ENCODE measurements around the gene TGFBR3. TPM values are rescaled to one million over a fixed set of nuclear protein-coding genes. Genes with fewer than 3 reads are reported as not detected.

Gene TGFBR3
- total and polyA plus RNA-seq, 4 experiments from 2014 or later = 34.5 to 47.3 (median 42.3) TPM

DNA sequence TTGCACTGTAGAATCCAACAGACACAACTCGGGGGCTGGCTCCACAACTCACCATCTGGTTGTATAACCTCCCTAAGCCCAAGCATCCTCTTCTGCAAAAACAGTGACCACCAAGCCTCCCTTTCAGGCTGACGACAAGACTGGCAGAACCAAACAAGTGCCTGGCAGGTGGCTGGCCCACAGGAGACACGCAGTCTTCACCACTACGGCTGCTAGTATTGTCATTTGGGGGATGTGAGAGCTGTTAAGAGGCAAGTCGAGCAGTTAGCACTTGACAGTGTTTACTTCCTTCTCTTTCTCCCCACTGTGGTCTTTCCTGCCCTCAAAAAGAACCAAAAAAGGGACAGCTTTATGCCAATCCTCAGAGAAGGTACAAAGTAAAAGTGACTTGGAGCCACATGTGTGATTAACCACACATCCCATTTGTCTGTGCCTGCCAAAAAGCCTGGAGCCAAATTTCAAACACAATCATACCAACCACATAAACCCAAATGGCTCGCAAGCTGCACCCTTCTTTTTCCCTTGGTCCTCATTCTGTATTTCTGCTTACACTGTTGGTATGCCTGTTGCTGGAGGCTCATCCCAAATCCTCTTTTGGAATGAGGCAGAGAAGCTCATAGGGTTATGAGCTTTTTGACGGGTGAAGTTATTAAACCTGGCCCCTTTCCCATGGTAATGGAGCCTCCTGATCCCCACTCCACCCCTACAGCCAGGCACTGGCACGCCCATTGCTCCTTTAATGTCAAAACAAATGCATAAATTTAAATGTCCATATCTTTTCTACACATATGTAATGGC, 94.1 kb downstream of the TGFBR3 start:
- Histone ChIP-seq H3K4me1 (ENCODE audit: insufficient read depth, low read length) (peaks cover 30% of the 10 kb centered on the region), H3K27me3 (ENCODE audit: insufficient read depth, low read length) (no peaks in the 10 kb centered on the region), H3K27ac (ENCODE audit: low read depth, low read length) (no peak overlapping the region), H3K9me3 (ENCODE audit: control insufficient read depth in 1 of 2, low read length in 2 of 2) (no peaks in the 10 kb centered on the region), H3K36me3 (ENCODE audit: insufficient read depth, low read length) (peaks cover 9% of the 10 kb centered on the region), H3K4me3 (ENCODE audit: low read length in 2 of 2) (no peak overlapping the region)
- peaks cover 31 to 50% (median 36%) of the 10 kb centered on the region in 4 donors for H3K4me1 Mint-ChIP-seq
- peaks cover 36 to 38% of the 10 kb centered on the region in 2 donors for H3K36me3 Mint-ChIP-seq
- no peaks in the 10 kb centered on the region for H3K27me3 Mint-ChIP-seq
- ChIA-PET POLR2A (ENCODE audit: partially characterized antibody) (interaction anchor here (1.0 to 3.1 kb wide), 2 partner anchors 12 to 28 kb away, joined by 3 to 22 read pairs; no protein-coding TSS in a partner anchor), CTCF (ENCODE audit: partially characterized antibody) (interaction anchor here (1.0 to 2.2 kb wide), 9 partner anchors 11 to 279 kb away, joined by 3 to 16 read pairs (median 5); no protein-coding TSS in a partner anchor)
- no peaks in the 10 kb centered on the region for H3K9me3 Mint-ChIP-seq
- H3K27ac Mint-ChIP-seq = peak overlapping the region in 5 of 7 donors; percentile 5 to 79 (median 18)
- H3K4me3 Mint-ChIP-seq = peak overlapping the region in 5 of 8 donors; percentile 10 to 61 (median 26)
- peak in 3 of 5 donors; percentile 29 to 35 (median 35) for DNase-seq
- intact Hi-C loops (cut with micrococcal nuclease) = loop anchor here (1.0 to 2.0 kb wide), 2 partner anchors 12 to 135 kb away; no protein-coding TSS in a partner anchor

DNA sequence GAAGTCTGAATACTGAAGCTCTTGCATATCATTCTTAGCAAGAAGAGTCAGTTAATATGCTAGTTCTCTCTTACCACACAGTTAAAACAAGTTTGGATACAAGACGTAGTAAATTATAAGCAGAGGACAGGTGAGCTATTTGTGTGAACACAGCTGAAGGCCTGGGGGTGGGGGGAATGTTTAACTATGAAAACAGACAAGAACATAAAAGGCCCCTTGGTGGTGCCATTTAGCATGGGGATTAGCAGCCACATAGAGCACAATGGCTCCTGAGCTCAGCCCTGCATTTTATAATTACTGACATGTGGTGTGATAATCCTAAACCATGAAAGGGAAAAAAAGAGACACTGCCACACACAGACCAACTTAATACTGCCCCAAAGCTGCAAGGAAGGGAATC, 94.8 kb downstream of the TGFBR3 start:
- Mint-ChIP-seq H3K27me3 (no peaks in the 10 kb centered on the region), H3K36me3 (peaks cover 33 to 35% of the 10 kb centered on the region in 2 donors), H3K4me3 (peak overlapping the region in 2 of 8 donors; percentile 47 to 56), H3K9me3 (no peaks in the 10 kb centered on the region), H3K27ac (peak overlapping the region in 3 of 7 donors; percentile 33 to 79 (median 50)), H3K4me1 (peaks cover 32 to 50% (median 37%) of the 10 kb centered on the region in 4 donors)
- Histone ChIP-seq H3K4me1 (ENCODE audit: insufficient read depth, low read length) (peaks cover 30% of the 10 kb centered on the region), H3K4me3 (ENCODE audit: low read length in 2 of 2) (no peak overlapping the region), H3K27me3 (ENCODE audit: insufficient read depth, low read length) (no peaks in the 10 kb centered on the region), H3K36me3 (ENCODE audit: insufficient read depth, low read length) (peaks cover 6% of the 10 kb centered on the region), H3K9me3 (ENCODE audit: control insufficient read depth in 1 of 2, low read length in 2 of 2) (no peaks in the 10 kb centered on the region), H3K27ac (ENCODE audit: low read depth, low read length) (no peak overlapping the region)
- DNase-seq = no peak
- POLR2A ChIA-PET (ENCODE audit: partially characterized antibody) = interaction anchor here (0.9 to 3.1 kb wide), 3 partner anchors 13 to 93 kb away, joined by 3 to 22 read pairs (median 3); no protein-coding TSS in a partner anchor
- CTCF ChIA-PET (ENCODE audit: partially characterized antibody) = interaction anchor here (1.0 to 2.2 kb wide), 10 partner anchors 10 to 278 kb away, joined by 3 to 16 read pairs (median 5); no protein-coding TSS in a partner anchor
- intact Hi-C loops (cut with micrococcal nuclease) = loop anchor here (2.0 kb wide), 1 partner anchor 136 kb away; no protein-coding TSS in a partner anchor

DNA sequence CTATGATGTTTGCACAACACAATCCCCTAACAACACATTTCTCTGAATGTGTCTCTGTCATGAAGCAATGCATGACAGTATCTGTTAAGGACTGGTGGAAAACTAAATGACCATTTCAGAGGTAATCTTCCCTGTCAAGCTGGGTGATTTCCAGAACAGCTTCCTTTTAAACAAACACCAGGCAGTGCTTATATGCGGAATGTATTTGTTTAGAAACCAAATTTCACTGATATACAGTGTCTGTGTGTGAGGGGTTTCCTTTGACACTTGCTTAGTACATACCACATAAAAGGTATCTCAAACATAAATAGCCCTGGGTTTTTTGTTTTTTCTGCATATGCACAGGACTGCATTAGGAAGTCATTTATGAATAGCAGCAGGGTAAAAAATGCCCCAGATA, 95.6 kb downstream of the TGFBR3 start:
- Mint-ChIP-seq H3K4me3 (peak overlapping the region in 2 of 8 donors; percentile 3 to 47), H3K9me3 (no peaks in the 10 kb centered on the region), H3K27ac (peak overlapping the region in 3 of 7 donors; percentile 25 to 80 (median 55)), H3K27me3 (no peaks in the 10 kb centered on the region), H3K36me3 (peaks cover 28 to 30% of the 10 kb centered on the region in 2 donors), H3K4me1 (peaks cover 31 to 50% (median 38%) of the 10 kb centered on the region in 4 donors)
- no peaks in the 10 kb centered on the region for H3K9me3 ChIP-seq (ENCODE audit: control insufficient read depth in 1 of 2, low read length in 2 of 2)
- CTCF ChIA-PET (ENCODE audit: partially characterized antibody) = interaction anchor here (1.1 to 2.2 kb wide), 8 partner anchors 9 to 278 kb away, joined by 3 to 16 read pairs (median 6); no protein-coding TSS in a partner anchor
- no peak overlapping the region for H3K27ac ChIP-seq (ENCODE audit: low read depth, low read length)
- H3K36me3 ChIP-seq (ENCODE audit: insufficient read depth, low read length) = no peaks in the 10 kb centered on the region
- POLR2A ChIA-PET (ENCODE audit: partially characterized antibody) = interaction anchor here (0.9 to 3.1 kb wide), 2 partner anchors 14 to 92 kb away, joined by 3 to 22 read pairs; no protein-coding TSS in a partner anchor
- H3K4me1 ChIP-seq (ENCODE audit: insufficient read depth, low read length) = peaks cover 30% of the 10 kb centered on the region
- H3K27me3 ChIP-seq (ENCODE audit: insufficient read depth, low read length) = no peaks in the 10 kb centered on the region
- no peak for DNase-seq
- intact Hi-C loops (cut with micrococcal nuclease) = loop anchor here (2.0 kb wide), 1 partner anchor 136 kb away; no protein-coding TSS in a partner anchor
- no peak overlapping the region for H3K4me3 ChIP-seq (ENCODE audit: low read length in 2 of 2)

DNA sequence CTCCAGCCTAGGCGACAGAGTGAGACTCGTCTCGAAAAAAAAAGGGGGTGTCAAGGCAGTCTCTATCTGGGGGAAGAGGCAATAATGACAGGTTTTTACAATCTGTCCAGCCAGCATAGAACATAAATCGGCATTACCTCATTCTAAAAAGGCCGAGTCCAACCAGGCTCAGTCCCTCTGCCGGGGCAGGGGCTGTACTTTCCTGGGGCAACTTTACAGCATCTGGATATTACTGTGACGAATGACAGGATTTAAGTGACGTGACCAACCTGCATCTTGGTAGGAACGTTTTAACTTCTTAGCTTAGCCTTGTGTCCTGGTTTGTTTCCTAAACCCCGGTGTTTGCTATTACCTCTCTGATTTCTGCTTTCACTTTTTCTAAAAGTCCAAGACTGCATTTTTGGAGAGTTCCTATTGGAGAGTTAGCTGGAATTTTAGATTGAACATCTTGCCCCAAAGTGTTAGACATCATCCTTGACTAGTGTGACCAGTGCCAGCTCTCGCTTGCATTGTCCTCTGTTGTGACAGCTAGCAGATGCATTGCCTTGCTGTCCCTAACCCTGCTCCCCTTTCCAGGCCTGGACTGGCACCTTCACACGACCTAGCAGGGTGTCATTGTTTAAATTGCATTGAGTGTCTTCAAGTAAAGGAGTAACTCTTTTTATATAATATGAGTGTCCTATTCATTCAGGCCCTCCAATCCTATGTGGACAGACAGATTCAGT, 96.5 kb downstream of the TGFBR3 start:
- no peak overlapping the region for H3K4me3 ChIP-seq (ENCODE audit: low read length in 2 of 2)
- no peaks in the 10 kb centered on the region for H3K9me3 ChIP-seq (ENCODE audit: control insufficient read depth in 1 of 2, low read length in 2 of 2)
- no peak for DNase-seq
- H3K4me1 ChIP-seq (ENCODE audit: insufficient read depth, low read length) = peaks cover 30% of the 10 kb centered on the region
- intact Hi-C loops (cut with micrococcal nuclease) = no loop called here
- ChIA-PET POLR2A (ENCODE audit: partially characterized antibody) (interaction anchor here (3.1 kb wide), 1 partner anchor 15 kb away, joined by 22 read pairs; no protein-coding TSS in a partner anchor), CTCF (ENCODE audit: partially characterized antibody) (interaction anchor here (1.5 kb wide), 1 partner anchor 12 kb away, joined by 4 read pairs; no protein-coding TSS in a partner anchor)
- Mint-ChIP-seq H3K27ac (peak overlapping the region in 2 of 7 donors; percentile 6 to 37), H3K36me3 (peaks cover 18 to 24% of the 10 kb centered on the region in 2 donors), H3K9me3 (no peaks in the 10 kb centered on the region), H3K4me1 (peaks cover 35 to 44% (median 40%) of the 10 kb centered on the region in 4 donors), H3K27me3 (no peaks in the 10 kb centered on the region), H3K4me3 (peak overlapping the region in 2 of 8 donors; percentile 1 to 28)
- no peaks in the 10 kb centered on the region for H3K36me3 ChIP-seq (ENCODE audit: insufficient read depth, low read length)
- no peaks in the 10 kb centered on the region for H3K27me3 ChIP-seq (ENCODE audit: insufficient read depth, low read length)
- H3K27ac ChIP-seq (ENCODE audit: low read depth, low read length) = no peak overlapping the region

DNA sequence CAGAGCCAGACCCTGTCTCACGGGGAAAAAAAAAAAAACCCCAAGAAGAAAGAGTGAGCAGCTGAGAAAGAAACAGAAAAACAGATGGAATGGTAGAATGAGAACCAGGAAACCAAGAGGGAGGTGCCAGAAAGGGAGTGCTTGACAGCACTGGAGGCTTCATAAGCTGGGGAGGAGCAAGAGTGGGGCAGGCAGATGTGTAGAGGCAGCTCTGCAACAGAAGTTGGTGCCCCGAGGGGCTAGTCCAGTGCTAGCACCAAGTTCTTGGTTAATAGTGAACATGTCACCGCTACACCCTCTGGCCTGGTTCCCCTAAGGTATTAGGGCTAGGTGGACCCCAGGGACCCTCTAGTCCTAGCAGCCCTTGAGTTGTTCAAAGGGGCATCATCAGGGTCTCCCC, 98.0 kb downstream of the TGFBR3 start:
- Mint-ChIP-seq H3K4me3 (no peak overlapping the region), H3K9me3 (no peaks in the 10 kb centered on the region), H3K27ac (peak overlapping the region in 1 of 7 donors; percentile 13), H3K36me3 (peaks cover 22 to 24% of the 10 kb centered on the region in 2 donors), H3K4me1 (peaks cover 34 to 42% (median 37%) of the 10 kb centered on the region in 4 donors), H3K27me3 (no peaks in the 10 kb centered on the region)
- intact Hi-C loops (cut with micrococcal nuclease) = no loop called here
- DNase-seq = no peak
- POLR2A ChIA-PET (ENCODE audit: partially characterized antibody) = no interaction called here
- H3K4me3 ChIP-seq (ENCODE audit: low read length in 2 of 2) = no peak overlapping the region
- H3K27ac ChIP-seq (ENCODE audit: low read depth, low read length) = no peak overlapping the region
- peaks cover 29% of the 10 kb centered on the region for H3K4me1 ChIP-seq (ENCODE audit: insufficient read depth, low read length)
- no peaks in the 10 kb centered on the region for H3K27me3 ChIP-seq (ENCODE audit: insufficient read depth, low read length)
- H3K36me3 ChIP-seq (ENCODE audit: insufficient read depth, low read length) = no peaks in the 10 kb centered on the region
- H3K9me3 ChIP-seq (ENCODE audit: control insufficient read depth in 1 of 2, low read length in 2 of 2) = no peaks in the 10 kb centered on the region
- CTCF ChIA-PET (ENCODE audit: partially characterized antibody) = interaction anchor here (1.2 to 1.4 kb wide), 3 partner anchors 11 to 259 kb away, joined by 3 to 5 read pairs (median 3); no protein-coding TSS in a partner anchor

DNA sequence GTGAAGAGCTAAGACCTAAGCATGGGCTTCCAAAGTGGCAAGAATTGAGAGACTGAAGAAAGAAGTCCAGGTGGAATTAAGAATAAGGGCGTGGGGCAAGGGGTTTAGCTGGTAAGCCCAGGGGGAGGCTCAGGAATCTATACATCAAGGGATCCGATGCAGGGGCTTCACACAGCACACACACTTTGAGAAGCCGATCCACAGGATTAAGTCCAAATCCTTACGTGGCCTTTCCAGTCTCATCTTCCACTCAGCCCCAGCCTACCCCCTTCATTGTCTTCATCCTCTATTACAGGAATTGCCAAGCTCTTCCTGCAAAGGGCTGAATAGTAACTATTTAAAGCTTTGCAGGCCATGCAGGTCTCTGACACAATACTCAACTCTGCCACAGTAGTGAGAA, 101.3 kb downstream of the TGFBR3 start:
- Histone ChIP-seq H3K36me3 (ENCODE audit: insufficient read depth, low read length) (no peaks in the 10 kb centered on the region), H3K27me3 (ENCODE audit: insufficient read depth, low read length) (no peaks in the 10 kb centered on the region), H3K9me3 (ENCODE audit: control insufficient read depth in 1 of 2, low read length in 2 of 2) (no peaks in the 10 kb centered on the region), H3K4me3 (ENCODE audit: low read length in 2 of 2) (no peak overlapping the region), H3K4me1 (ENCODE audit: insufficient read depth, low read length) (no peaks in the 10 kb centered on the region), H3K27ac (ENCODE audit: low read depth, low read length) (no peak overlapping the region)
- intact Hi-C loops (cut with micrococcal nuclease) = no loop called here
- H3K4me1 Mint-ChIP-seq = peaks cover 9 to 27% (median 13%) of the 10 kb centered on the region in 4 donors
- no peak for DNase-seq
- no peaks in the 10 kb centered on the region for H3K9me3 Mint-ChIP-seq
- H3K27me3 Mint-ChIP-seq = no peaks in the 10 kb centered on the region
- CTCF ChIA-PET (ENCODE audit: partially characterized antibody) = interaction anchor here (1.2 kb wide), 1 partner anchor 24 kb away, joined by 3 read pairs; no protein-coding TSS in a partner anchor
- H3K27ac Mint-ChIP-seq = peak overlapping the region in 1 of 7 donors; percentile 0
- POLR2A ChIA-PET (ENCODE audit: partially characterized antibody) = interaction anchor here (0.5 kb wide), 1 partner anchor 33 kb away, joined by 3 read pairs; no protein-coding TSS in a partner anchor
- peaks cover 38 to 40% of the 10 kb centered on the region in 2 donors for H3K36me3 Mint-ChIP-seq
- no peak overlapping the region for H3K4me3 Mint-ChIP-seq
